Fibroblast of gingiva (primary cell): ENCODE measurements around the gene TSEN2.
"Not testable (repeated sequence)": the region's sequence is repeated elsewhere in the genome, so short reads cannot be mapped to it uniquely, and the experiment has no call there.

Source experiments
- DNase-seq: peaks from one replicate; pipeline ENCODE4 v3.0.0-alpha.2; 2011; ENCODE audit warnings: low read depth

The TSEN2 gene

GRCh38 chr3:12484198-12484982 is at the start of gene TSEN2:
TSEN2 (plus strand) TSS chr3:12484480; CDS start chr3:12489801, 5,321 bp downstream.
- DNase-seq, result peak; percentile 92

- DNase-seq, result peak; percentile 54
These were observed 47.6 kb upstream of the TSEN2 start for GRCh38 chr3:12436514-12437220.

GRCh38 chr3:12437221-12437605 is 47.1 kb upstream of the TSEN2 start:
- DNase-seq, result no peak

GRCh38 chr3:12437861-12438260 is 46.4 kb upstream of the TSEN2 start:
- no peak for DNase-seq

GRCh38 chr3:12438318-12438717 is 46.0 kb upstream of the TSEN2 start:
- DNase-seq, result no peak

- no peak for DNase-seq
These were observed 44.9 kb upstream of the TSEN2 start for GRCh38 chr3:12439161-12439940.

GRCh38 chr3:12440927-12441714 is 43.2 kb upstream of the TSEN2 start:
- peak; percentile 75 for DNase-seq

- no peak for DNase-seq
These were observed 41.4 kb upstream of the TSEN2 start for GRCh38 chr3:12442654-12443501.

- DNase-seq, result no peak
These were observed 40.3 kb upstream of the TSEN2 start for GRCh38 chr3:12443781-12444522.

GRCh38 chr3:12444582-12445471 is 39.5 kb upstream of the TSEN2 start:
- no peak for DNase-seq

GRCh38 chr3:12445523-12446240 is 38.6 kb upstream of the TSEN2 start:
- DNase-seq, result no peak

GRCh38 chr3:12446298-12446697 is 38.0 kb upstream of the TSEN2 start:
- DNase-seq, result no peak

GRCh38 chr3:12447075-12447474 is 37.2 kb upstream of the TSEN2 start:
- DNase-seq, result no peak

- not testable (repeated sequence) for DNase-seq
These were observed 35.7 kb upstream of the TSEN2 start for GRCh38 chr3:12448404-12449202.

- no peak for DNase-seq
These were observed 34.2 kb upstream of the TSEN2 start for GRCh38 chr3:12449889-12450682.

GRCh38 chr3:12451481-12451880 is 32.8 kb upstream of the TSEN2 start:
- no peak for DNase-seq

GRCh38 chr3:12451960-12452359 is 32.3 kb upstream of the TSEN2 start:
- no peak for DNase-seq
